ENCODE data around the gene CTCF. TPM values are rescaled to one million over a fixed set of nuclear protein-coding genes. Genes with fewer than 3 reads are reported as not detected.

Gene CTCF
- total and polyA plus RNA-seq, 10 of the 15 experiments (the other 5 are each of a cell fraction or from before 2014, with no cell fraction given): 9.1 to 55.0 (median 41.8) TPM

GRCh38 chr16:67580202-67580601 is 17.9 kb downstream of the CTCF start (continued):
- TF ChIP-seq FOXM1 (IDR thresholded peaks at IDR 0.05; ENCODE audit: low read depth, low read length): no peak
- TF ChIP-seq, protein P1, sequence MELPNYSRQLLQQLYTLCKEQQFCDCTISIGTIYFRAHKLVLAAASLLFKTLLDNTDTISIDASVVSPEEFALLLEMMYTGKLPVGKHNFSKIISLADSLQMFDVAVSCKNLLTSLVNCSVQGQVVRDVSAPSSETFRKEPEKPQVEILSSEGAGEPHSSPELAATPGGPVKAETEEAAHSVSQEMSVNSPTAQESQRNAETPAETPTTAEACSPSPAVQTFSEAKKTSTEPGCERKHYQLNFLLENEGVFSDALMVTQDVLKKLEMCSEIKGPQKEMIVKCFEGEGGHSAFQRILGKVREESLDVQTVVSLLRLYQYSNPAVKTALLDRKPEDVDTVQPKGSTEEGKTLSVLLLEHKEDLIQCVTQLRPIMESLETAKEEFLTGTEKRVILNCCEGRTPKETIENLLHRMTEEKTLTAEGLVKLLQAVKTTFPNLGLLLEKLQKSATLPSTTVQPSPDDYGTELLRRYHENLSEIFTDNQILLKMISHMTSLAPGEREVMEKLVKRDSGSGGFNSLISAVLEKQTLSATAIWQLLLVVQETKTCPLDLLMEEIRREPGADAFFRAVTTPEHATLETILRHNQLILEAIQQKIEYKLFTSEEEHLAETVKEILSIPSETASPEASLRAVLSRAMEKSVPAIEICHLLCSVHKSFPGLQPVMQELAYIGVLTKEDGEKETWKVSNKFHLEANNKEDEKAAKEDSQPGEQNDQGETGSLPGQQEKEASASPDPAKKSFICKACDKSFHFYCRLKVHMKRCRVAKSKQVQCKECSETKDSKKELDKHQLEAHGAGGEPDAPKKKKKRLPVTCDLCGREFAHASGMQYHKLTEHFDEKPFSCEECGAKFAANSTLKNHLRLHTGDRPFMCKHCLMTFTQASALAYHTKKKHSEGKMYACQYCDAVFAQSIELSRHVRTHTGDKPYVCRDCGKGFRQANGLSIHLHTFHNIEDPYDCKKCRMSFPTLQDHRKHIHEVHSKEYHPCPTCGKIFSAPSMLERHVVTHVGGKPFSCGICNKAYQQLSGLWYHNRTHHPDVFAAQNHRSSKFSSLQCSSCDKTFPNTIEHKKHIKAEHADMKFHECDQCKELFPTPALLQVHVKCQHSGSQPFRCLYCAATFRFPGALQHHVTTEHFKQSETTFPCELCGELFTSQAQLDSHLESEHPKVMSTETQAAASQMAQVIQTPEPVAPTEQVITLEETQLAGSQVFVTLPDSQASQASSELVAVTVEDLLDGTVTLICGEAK (IDR thresholded peaks at IDR 0.05; ENCODE audit: borderline replicate concordance): no peak
- TF ChIP-seq RUNX3 (IDR thresholded peaks at IDR 0.05; ENCODE audit: low read length): no peak
- no peak for TF ChIP-seq E2F4 (IDR thresholded peaks at IDR 0.05; ENCODE audit: low read depth, low read length)

DNA sequence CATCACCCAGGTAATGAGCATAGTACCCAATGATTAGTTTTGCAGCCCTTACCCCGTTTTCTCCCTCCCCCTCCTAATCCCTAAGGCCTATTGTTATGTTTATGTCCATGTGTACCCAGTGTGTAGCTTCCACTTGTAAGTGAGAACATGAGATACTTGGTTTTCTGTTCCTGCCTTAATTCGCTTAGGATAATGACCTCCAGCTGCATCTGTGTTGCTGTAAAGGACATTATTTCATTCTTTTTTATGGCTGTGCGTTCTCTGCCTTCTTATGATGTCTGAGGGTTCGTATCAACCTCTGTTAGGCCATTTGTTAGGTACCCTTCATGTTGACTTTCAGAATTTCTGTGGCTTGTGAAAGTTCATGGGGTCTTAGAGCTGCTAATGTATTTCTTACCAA is 31.0 kb downstream of the CTCF start:
- RAD21 ChIA-PET (ENCODE audit: unreplicated experiment): no interaction called here
- in situ Hi-C loops (cut with MboI): no loop called here
- no TSS peak for BruUV-seq (replicated peaks)
- no peak overlapping the region for H3K27ac ChIP-seq (ENCODE audit: control insufficient read depth, insufficient read depth)
- WGBS (ENCODE audit: insufficient coverage, insufficient replicate concordance, low lambda C conversion rate, missing lambda C conversion rate): 86% methylated on average over 4 of the region's 4 CpGs
- H3K4me1 ChIP-seq (ENCODE audit: control insufficient read depth, insufficient read depth, low read length): no peaks in the 10 kb centered on the region
- CTCF ChIA-PET: interaction anchor here (1.2 kb wide), 1 partner anchor 46 kb away, joined by 4 read pairs; no protein-coding TSS in a partner anchor
- H2AFZ ChIP-seq (ENCODE audit: control insufficient read depth, low read depth, low read length): no peak overlapping the region
- no peak overlapping the region for H3K9ac ChIP-seq (ENCODE audit: control insufficient read depth, insufficient read depth, low read length)
- peaks cover 7 to 14% of the 10 kb centered on the region in 2 experiments for H3K36me3 ChIP-seq (ENCODE audit: control insufficient read depth in 2 of 2, insufficient read depth in 2 of 2, low read length in 1 of 2)
- no peak overlapping the region for H3K4me3 ChIP-seq
- SMC1A ChIA-PET (ENCODE audit: uncharacterized antibody, unreplicated experiment): interaction anchor here (1.6 kb wide), 1 partner anchor 20 kb away, joined by 4 read pairs; no protein-coding TSS in a partner anchor
- POLR2A ChIA-PET: interaction anchor here (0.5 kb wide), 1 partner anchor 50 kb away, joined by 6 read pairs; no protein-coding TSS in a partner anchor
- FAIRE-seq (no peak), ATAC-seq (no peak), DNase-seq (ENCODE audit: low read depth, low spot score) (no peak)
- H3K79me2 ChIP-seq (ENCODE audit: control insufficient read depth, insufficient read depth, low read length): peaks cover 31% of the 10 kb centered on the region
- TF ChIP-seq MEF2B (IDR thresholded peaks at IDR 0.05; ENCODE audit: partially characterized antibody, poor library complexity, severe bottlenecking) (no peak), MXI1 (IDR thresholded peaks at IDR 0.05; ENCODE audit: low read depth, low read length) (no peak), SMAD1 (IDR thresholded peaks at IDR 0.05; ENCODE audit: low read depth, partially characterized antibody) (no peak), HDAC6 (IDR thresholded peaks at IDR 0.05; ENCODE audit: unreplicated experiment) (no peak), LARP7 (IDR thresholded peaks at IDR 0.05) (no peak), TCF3 (IDR thresholded peaks at IDR 0.05; ENCODE audit: borderline replicate concordance, insufficient read depth, low read depth, low read length) (no peak), IRF4 (IDR thresholded peaks at IDR 0.05; ENCODE audit: low read depth, low read length) (no peak), POU2F2 (IDR thresholded peaks at IDR 0.05; ENCODE audit: borderline replicate concordance, low read depth, low read length) (no peak)
- TF ChIP-seq, protein P2, sequence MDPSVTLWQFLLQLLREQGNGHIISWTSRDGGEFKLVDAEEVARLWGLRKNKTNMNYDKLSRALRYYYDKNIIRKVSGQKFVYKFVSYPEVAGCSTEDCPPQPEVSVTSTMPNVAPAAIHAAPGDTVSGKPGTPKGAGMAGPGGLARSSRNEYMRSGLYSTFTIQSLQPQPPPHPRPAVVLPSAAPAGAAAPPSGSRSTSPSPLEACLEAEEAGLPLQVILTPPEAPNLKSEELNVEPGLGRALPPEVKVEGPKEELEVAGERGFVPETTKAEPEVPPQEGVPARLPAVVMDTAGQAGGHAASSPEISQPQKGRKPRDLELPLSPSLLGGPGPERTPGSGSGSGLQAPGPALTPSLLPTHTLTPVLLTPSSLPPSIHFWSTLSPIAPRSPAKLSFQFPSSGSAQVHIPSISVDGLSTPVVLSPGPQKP (IDR thresholded peaks at IDR 0.05; ENCODE audit: low read depth, low read length): no peak
- no peak overlapping the region for H3K4me2 ChIP-seq (ENCODE audit: control insufficient read depth, insufficient read depth)
- intact Hi-C loops (cut with micrococcal nuclease; ENCODE audit: unreplicated experiment): no loop called here
- H3K9me3 ChIP-seq (replicated peaks; ENCODE audit: control insufficient read depth, insufficient read depth, low read length): no peaks in the 10 kb centered on the region
- no peaks in the 10 kb centered on the region for H3K27me3 ChIP-seq (replicated peaks in 1 of 2; ENCODE audit: control insufficient read depth in 2 of 2, insufficient read depth in 2 of 2, low read length in 1 of 2)
- H4K20me1 ChIP-seq (ENCODE audit: control insufficient read depth, insufficient read depth): no peaks in the 10 kb centered on the region
